Middle frontal gyrus (tissue), 1 donor: ENCODE measurements around the gene SHPK.
A peak's percentile ranks its signal among the peaks of the same experiment; 100 is the strongest.

Experiments used
- DNase-seq: peaks from one replicate; pipeline ENCODE4 v3.0.0-alpha.2; 2015; ENCODE audit warnings: low spot score; ENCODE audit errors: extremely low spot score

SHPK gene

GRCh38 chr17:3636154-3636907, at the start of gene SHPK, which contains the start of gene CTNS:
SHPK (minus strand) TSS chr17:3636250; CDS start chr17:3636219, 31 bp downstream.
CTNS (plus strand) TSS chr17:3636760; CDS start chr17:3640207, 3,447 bp downstream.
- DNase-seq, result peak; percentile 96

GRCh38 chr17:3685174-3685573, 49.1 kb upstream of the SHPK start:
- DNase-seq, result no peak

GRCh38 chr17:3683054-3683511, 47.0 kb upstream of the SHPK start:
- no peak for DNase-seq

GRCh38 chr17:3682033-3682432, 46.0 kb upstream of the SHPK start:
- DNase-seq, result no peak

- DNase-seq, result no peak
Observed at GRCh38 chr17:3681565-3681964, 45.5 kb upstream of the SHPK start.

- DNase-seq, result no peak
Observed at GRCh38 chr17:3681057-3681456, 45.0 kb upstream of the SHPK start.

GRCh38 chr17:3679531-3680126, 43.6 kb upstream of the SHPK start:
- no peak for DNase-seq

GRCh38 chr17:3678821-3679530, 42.9 kb upstream of the SHPK start:
- no peak for DNase-seq

GRCh38 chr17:3678095-3678820, 42.2 kb upstream of the SHPK start:
- DNase-seq, result no peak

- DNase-seq, result no peak
Observed at GRCh38 chr17:3675886-3676285, 39.8 kb upstream of the SHPK start.

- DNase-seq, result no peak
Observed at GRCh38 chr17:3672571-3672970, 36.5 kb upstream of the SHPK start.

GRCh38 chr17:3669548-3669947, 33.5 kb upstream of the SHPK start:
- no peak for DNase-seq

- DNase-seq, result no peak
Observed at GRCh38 chr17:3669085-3669347, 33.0 kb upstream of the SHPK start.

- DNase-seq, result peak; percentile 95
Observed at GRCh38 chr17:3668279-3669084, 32.4 kb upstream of the SHPK start, which contains the start of the genes EMC6 and TAX1BP3. EMC6 (plus strand) TSS chr17:3668812; CDS start chr17:3669147, 335 bp downstream. TAX1BP3 (minus strand) TSS chr17:3668578; CDS start chr17:3668526, 52 bp downstream.

- no peak for DNase-seq
Observed at GRCh38 chr17:3667366-3668278, 31.6 kb upstream of the SHPK start.

GRCh38 chr17:3666516-3666915, 30.5 kb upstream of the SHPK start:
- DNase-seq, result no peak

- DNase-seq, result no peak
Observed at GRCh38 chr17:3665834-3666233, 29.8 kb upstream of the SHPK start.

- no peak for DNase-seq
Observed at GRCh38 chr17:3663102-3664011, 27.3 kb upstream of the SHPK start.
